NCI-H2029 (cell line): ENCODE results near the gene PARN.
"Not testable (repeated sequence)": the region's sequence is repeated elsewhere in the genome, so short reads cannot be mapped to it uniquely, and the experiment has no call there.

Experiments used
- DNase-seq: peaks from one replicate; lab custom pipeline; 2025; lab: John Stamatoyannopoulos, UW

PARN gene

GRCh38 chr16:14437426-14437825 is 192.6 kb downstream of the PARN start:
- no peak for DNase-seq

GRCh38 chr16:14436401-14436955 is 193.6 kb downstream of the PARN start:
- peak; percentile 44 for DNase-seq

DNA sequence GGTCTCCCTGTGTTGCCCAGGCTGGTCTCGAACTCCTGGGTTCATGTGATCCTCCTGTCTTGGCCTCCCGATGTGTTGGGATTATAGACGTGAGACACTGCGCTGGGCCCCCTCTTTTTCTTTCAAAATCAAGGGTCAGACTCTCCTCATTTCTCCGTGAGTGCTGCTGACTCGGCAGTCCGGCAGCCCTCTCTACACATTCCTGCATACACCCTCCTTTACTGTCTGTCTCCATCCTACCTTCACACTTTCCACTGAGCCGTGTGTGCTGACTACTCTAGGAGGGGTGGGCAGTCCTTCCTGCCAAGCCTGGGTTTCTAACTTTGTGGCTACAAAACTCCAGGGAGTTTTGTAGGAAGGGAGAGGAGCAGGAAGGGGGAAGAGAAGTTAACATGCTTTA is 195.2 kb downstream of the PARN start:
- DNase-seq: no peak

- DNase-seq: not testable (repeated sequence)
Measured at GRCh38 chr16:14428971-14429637, 201.0 kb downstream of the PARN start.

DNA sequence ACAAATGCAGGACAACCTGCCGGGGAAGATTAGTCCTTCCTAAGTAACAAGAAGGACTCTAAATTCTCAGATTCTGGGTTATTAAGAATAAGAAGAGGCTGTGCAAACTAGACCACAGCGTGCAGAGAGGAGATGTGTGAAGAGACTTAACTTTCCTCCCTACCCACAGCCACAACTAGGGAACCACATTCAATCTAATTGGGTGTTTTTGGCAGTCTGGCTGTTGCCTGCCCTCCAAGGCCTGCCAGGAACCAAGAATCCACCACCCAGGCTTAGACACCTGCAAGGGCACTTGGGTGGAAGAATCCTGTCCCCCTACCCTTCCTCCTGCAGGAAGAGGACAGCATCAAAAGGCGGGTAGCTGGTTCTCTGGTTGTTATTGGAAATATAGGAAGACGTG is 202.0 kb downstream of the PARN start:
- no peak for DNase-seq

GRCh38 chr16:14427371-14427948 is 202.6 kb downstream of the PARN start:
- DNase-seq: no peak

DNA sequence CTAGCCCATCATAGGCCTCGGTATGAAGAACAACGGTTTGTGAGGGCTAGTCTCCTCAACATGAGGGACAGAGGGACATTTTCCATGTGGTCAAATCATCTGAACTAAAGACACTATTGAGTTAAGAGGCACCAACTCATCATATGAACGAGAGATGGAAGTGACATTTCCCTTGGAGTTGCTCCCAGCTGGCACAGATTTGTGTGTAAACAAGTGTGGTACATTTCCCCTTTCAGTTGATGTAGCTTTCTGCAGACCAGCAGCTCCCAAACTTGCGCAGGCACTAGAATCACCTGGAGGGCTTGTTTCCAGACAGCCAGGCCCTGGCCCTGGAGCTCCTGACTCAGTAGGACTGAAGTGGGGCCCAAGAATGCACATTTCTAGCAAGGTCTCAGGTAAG is 205.5 kb downstream of the PARN start:
- DNase-seq: no peak

- DNase-seq: no peak
Measured at GRCh38 chr16:14423344-14423743, 206.7 kb downstream of the PARN start.

GRCh38 chr16:14420721-14421488 is 209.2 kb downstream of the PARN start:
- no peak for DNase-seq

DNA sequence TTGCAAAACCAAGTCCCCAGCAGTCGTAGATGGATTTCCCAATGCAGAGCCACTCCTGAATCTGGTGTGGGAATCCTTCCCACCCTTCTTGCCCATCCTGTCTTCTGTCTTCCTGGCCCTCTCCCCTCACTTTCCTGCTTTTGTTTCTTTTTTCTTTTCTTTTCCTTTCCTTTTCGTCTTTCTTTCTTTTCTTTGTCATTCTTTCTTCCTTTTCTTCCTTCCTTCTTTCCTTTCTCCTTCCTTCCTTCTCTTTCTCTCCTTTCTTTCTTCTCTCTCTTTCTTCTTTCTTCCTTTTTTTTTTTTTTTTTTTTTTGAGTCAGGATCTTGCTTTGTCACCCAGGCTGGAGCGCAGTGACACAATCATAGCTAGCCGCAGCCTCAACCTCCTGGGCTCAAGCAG is 209.8 kb downstream of the PARN start:
- DNase-seq: not testable (repeated sequence)

DNA sequence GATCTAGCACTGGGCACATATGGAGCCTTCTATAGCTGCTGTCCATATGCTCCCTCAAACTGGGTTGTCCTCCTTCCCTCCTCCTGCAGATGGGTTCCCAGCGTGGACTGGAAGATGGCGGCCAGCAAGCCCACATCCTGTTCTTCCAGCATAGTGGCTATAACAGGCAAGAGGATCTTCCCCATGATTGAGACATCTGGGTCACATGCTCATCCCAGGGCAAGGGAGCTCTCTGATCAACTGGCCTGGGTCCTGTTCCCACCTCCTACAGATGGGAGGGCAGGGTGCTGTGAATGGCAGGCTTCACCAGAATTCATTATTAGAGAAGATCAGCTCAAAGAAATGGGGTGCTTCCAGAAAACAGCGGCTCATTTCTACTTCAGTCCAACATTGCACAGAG is 210.2 kb downstream of the PARN start:
- DNase-seq: no peak

- DNase-seq: no peak
Measured at GRCh38 chr16:14418795-14419225, 211.2 kb downstream of the PARN start.

DNA sequence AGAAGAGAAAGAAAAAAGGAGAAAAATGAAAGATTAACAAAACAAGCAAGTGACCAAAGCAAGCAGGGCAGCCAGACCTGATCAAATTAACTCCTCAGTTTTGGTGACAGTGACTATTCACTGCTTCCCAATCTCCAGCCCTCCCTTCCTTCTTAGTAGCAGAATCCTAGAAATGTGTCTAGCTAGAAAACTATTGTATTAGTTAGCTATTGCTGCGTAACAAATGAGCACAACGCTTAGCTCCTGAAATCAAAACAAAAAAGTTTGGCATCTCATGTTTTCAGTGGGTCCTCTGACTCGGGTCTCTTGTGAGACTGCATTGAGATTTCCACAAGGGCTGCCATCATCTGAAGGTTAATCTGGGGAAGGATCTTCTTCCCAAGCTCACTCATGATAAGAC is 213.9 kb downstream of the PARN start:
- no peak for DNase-seq

- DNase-seq: no peak
Measured at GRCh38 chr16:14415291-14415690, 214.8 kb downstream of the PARN start.

DNA sequence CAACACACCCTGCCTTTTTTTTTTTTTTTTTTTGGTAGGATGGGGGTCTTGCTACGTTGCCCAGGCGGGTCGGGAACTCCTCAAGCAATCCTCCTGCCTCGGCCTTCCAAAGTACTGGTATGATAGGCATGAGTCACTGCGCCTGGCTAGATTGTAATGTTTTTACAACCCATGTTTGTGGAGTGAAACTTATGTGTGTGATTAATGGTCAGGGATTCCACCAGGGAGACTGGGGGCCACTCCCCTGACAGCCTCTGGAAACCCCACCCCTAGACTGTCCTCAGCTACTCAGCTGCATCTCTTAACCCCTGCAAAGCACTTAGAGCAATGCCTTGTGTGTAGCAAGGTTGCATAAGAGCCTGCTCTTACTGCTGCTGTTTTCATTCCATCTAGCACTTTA is 220.5 kb downstream of the PARN start:
- no peak for DNase-seq

GRCh38 chr16:14407786-14408399 is 222.2 kb downstream of the PARN start:
- DNase-seq: no peak

DNA sequence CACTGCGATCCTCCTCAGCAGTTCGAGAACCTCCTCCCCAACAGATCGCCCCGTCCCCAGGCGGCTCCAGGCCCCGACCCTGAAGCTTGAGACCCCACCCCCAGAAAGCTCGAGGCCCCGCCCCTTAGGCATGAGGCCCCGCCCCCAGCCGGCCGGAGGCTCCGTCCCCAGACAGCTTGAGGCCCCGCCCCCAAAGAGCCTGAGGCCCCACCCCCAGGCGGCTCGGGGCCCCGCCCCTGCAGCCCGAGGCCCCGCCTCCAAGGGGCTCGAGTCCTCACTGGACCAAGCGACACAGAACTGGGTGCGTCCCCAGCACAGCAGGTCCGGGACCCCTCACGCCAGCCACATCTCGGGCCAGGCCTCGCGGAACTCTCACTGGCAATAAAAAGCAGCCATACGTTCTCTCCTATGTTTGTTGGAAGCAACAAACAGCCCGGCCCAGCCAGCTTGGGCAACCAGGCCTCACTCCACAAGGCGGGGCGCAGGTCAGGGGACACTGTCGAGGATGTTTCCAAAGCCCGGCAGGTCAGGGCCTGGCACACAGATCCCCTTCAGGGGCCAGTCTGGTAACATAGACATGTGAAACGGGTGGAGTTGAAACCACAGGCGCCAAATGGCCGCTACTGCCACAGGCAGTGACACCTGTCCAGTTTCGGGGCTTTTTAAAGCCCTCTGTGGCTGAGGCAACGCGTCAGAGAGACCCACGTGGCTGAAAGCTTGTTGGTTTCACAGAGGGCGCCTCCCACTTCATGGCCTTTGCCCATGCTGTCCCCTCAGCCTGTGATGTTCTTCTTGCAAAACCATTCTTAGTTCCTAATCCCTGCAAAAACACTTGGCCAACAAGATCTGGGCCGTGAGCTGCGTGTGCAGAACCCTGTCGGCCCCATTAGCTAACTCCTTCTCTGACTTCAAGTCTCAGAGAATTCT is 224.2 kb downstream of the PARN start:
- DNase-seq: no peak

- not testable (repeated sequence) for DNase-seq
Measured at GRCh38 chr16:14403001-14403389, 227.1 kb downstream of the PARN start.

DNA sequence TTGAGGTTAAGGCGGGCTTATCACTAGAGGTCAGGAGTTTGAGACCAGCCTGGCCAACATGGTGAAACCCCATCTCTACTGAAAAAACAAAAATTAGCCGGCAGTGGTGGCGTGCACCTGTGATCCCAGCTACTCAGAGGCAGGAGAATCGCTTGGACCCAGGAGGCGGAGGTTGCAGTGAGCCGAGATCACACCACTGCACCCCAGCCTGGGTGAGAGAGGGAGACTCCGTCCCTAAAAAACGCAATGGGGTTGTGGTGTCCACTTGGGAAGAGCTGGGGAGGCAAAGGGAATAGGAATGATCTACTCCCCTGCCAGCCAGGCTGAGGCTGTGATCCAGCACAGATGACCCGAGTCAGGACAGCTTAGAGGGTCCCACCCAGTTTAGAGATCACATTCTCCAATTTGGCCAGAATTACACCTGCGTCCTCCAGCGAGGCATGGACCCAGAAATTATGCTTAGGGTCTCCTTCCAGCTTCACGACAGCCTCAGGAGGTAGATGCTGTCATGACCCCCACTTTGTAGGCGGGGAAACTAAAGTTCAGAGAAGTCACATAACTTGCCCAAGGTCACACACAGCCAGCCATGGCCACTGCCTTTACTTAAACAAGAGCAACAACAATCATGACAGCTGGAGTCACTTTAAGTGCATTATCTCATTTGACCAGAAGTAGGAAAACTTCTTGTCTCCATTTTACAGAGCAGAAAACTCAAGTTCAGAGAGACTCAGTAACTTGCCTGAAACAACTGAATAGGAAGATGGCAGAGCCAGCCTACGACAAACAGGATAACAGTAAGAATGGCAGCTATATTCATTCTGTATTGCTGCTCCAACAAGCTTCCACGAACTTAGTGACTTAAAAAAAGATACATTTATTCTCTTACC is 227.7 kb downstream of the PARN start:
- not testable (repeated sequence) for DNase-seq

DNA sequence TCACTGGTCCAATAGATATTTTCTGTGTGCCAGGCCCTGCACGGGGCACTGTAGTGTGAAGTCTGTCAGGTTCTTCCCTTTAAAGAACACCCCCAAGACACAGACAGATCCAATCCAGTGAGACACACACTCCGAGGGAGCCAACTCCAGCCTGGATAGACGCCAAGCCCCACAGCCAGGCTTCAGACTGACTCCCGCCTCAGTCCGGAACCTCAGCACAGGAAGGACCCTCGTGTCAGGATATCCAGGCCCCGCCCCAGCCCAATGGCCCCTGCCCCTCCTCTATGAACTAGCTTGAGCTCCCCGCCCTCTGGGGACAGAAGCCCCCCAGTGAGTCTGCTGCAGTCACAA is 228.4 kb downstream of the PARN start:
- DNase-seq: not testable (repeated sequence)
